COLO668 (cell line): ENCODE results near the gene ZBTB7C.
A peak's percentile ranks its signal among the peaks of the same experiment; 100 is the strongest.

Experiments
- DNase-seq: peaks from one replicate; lab custom pipeline; 2025; ENCODE audit not compliant: unreplicated experiment; lab: John Stamatoyannopoulos, UW

ZBTB7C gene

GRCh38 chr18:48045744-48046143 is 363.4 kb downstream of the ZBTB7C start:
- no peak for DNase-seq

GRCh38 chr18:48044944-48045343 is 364.2 kb downstream of the ZBTB7C start:
- no peak for DNase-seq

GRCh38 chr18:48043166-48043565 is 366.0 kb downstream of the ZBTB7C start:
- DNase-seq = no peak

GRCh38 chr18:48042431-48042830 is 366.8 kb downstream of the ZBTB7C start:
- no peak for DNase-seq

GRCh38 chr18:48040457-48041110 is 368.6 kb downstream of the ZBTB7C start:
- DNase-seq = no peak

- no peak for DNase-seq
Measured at GRCh38 chr18:48039769-48040215, 369.4 kb downstream of the ZBTB7C start.

GRCh38 chr18:48038636-48039035 is 370.5 kb downstream of the ZBTB7C start:
- no peak for DNase-seq

GRCh38 chr18:48037481-48038271 is 371.5 kb downstream of the ZBTB7C start:
- peak; percentile 16 for DNase-seq

- DNase-seq = peak; percentile 22
Measured at GRCh38 chr18:48036641-48037421, 372.4 kb downstream of the ZBTB7C start.

- DNase-seq = no peak
Measured at GRCh38 chr18:48036226-48036625, 373.0 kb downstream of the ZBTB7C start.

- no peak for DNase-seq
Measured at GRCh38 chr18:48035556-48035860, 373.7 kb downstream of the ZBTB7C start.

GRCh38 chr18:48034651-48035555 is 374.3 kb downstream of the ZBTB7C start:
- DNase-seq = no peak

- DNase-seq = no peak
Measured at GRCh38 chr18:48033790-48034650, 375.2 kb downstream of the ZBTB7C start.

GRCh38 chr18:48032876-48033789 is 376.1 kb downstream of the ZBTB7C start:
- DNase-seq = no peak

- no peak for DNase-seq
Measured at GRCh38 chr18:48031641-48032040, 377.5 kb downstream of the ZBTB7C start.

GRCh38 chr18:48030616-48031480 is 378.3 kb downstream of the ZBTB7C start:
- peak; percentile 80 for DNase-seq

- no peak for DNase-seq
Measured at GRCh38 chr18:48029296-48029986, 379.7 kb downstream of the ZBTB7C start.
